NCI-H2107 treated with DMSO at 0.1 percent for 48 hours (cell line): Measurements from ENCODE around the gene C9orf50.

ENCODE experiments used
- DNase-seq: peaks from one replicate; lab custom pipeline; 2025; ENCODE audit not compliant: unreplicated experiment; lab: John Stamatoyannopoulos, UW

The C9orf50 gene

DNA sequence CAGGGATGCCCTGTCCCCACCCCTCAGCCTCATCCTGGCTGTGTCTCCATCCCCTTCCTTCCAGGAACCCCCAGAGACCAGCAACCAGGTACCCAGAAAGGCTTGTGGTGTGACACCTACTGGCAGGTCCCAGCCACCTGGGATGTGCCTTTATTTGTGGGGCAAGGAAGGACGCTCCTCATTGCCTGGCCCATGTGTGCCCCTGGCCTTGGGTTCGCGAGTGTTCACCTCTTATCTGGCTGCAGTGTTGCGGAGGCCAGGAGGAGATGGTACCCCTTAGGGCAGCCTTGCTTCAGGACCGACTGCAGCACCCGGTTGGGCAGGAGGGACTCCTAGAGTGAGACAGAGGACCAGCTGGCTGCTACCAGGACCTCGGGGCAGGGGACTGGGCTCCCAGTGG is 8.8 kb downstream of the C9orf50 start:
- no peak for DNase-seq

DNA sequence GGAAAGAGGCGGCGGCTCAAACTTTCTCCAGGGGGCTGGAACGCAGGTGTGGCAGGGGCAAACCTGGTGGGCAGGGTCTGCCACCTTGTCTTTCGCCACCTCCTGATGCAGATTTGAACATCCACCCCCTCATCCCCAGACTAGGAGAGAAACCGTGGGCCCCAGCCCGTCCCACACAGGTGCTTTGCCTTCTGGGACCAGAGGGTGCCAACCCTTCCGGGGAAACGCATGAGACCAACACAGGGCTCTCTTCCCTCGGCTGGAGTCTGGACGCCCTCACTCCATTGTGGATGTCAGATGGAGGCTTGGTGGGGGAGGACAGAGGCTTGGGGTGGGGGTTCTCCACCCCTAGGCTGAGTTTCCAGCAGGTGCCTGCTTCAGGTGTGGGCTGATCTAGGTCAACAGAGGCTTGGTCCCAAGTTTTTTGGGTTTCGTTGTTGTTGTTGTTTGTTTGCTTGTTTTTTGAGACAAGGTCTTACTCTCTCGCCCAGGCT is 9.5 kb downstream of the C9orf50 start:
- no peak for DNase-seq

DNA sequence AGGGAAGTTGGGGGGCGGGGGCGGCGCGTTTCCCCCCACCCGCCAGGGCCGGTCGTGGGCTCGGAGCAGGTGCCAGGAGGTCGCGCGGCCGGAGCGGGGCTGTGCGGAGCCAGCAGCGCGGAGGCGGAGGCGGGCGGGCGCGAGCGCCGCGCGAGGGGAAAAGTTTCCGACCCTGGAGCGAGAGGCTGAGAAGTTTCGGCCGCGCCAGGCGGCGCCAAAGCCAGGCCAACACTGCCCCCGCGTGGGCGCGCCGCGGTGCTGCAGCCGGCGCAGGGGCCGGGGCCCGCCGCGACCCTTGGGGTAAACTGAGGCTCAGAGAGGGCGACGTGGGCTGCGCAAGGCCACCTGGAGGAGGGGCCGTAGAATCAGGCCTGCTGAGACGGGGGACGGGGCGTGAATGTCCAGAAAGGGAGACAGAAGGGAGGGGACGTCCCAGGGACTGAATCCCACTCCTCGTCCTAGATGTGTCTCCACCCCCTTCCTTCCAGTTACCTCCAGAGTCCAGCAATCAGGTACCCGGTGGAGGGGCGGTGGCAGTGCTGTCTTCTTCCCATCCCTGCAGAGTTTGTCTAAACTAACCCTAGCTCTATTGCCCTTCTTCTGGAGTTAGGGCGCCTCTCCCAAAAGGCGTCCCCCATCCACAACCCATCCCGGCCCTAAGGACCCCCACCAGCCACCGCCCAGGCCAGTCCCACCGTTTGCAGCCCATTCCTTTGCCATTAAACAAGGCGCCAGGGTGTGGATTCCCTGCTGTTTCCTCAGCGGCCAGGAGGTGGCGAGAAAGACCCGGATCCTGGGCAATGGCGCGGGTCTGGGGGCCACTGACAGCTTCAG is 10.2 kb downstream of the C9orf50 start:
- no peak for DNase-seq

DNA sequence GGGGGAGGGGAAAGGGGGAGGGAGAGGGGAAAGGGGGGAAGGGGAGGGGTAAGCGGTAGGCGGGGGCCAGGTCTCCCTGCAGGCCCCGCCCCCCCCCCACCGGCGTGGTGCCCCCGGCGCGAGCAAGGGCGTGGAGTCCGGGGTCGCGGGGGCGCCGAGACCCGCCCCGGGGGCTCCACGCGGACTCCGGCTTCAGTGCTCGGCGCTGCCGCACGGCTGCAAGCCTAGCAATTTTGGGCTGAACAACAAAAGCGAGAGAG is 10.8 kb downstream of the C9orf50 start:
- DNase-seq: no peak

DNA sequence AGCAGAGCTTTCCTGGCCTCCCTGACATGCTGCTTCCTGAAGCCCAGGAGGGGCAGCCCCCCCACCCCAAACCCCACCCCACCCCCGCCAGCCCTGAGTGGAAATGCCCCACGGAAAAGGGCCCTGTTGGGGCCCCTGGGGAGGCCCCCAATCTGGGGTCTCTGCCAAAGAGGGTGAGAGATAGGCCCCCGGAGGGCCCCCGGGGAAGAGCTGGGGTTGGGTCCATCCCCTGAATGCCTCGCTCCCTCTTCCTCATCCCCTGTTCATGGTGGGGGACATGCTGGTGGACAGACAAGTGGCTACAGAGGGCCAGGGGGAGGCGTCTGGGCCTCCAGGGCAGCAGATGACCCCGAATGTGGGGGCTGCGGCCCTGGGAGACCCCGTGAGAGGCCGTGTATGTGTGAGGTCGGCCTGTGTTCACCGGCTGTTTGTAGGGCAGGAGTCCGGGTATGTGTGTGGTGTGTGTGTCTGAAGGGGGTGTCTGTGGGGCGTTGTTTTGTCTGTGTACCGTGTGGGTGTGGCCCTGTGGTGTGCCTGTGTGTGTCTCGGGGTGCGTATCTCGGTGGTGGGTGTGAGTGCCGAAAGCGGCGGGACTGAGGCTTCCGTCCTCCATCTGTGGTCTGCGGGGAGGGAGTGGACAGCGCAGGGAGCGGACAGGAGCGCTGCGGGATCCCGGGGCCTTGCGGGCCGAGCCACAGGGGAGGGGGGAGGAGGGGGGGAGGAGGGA is 11.3 kb downstream of the C9orf50 start:
- no peak for DNase-seq

DNA sequence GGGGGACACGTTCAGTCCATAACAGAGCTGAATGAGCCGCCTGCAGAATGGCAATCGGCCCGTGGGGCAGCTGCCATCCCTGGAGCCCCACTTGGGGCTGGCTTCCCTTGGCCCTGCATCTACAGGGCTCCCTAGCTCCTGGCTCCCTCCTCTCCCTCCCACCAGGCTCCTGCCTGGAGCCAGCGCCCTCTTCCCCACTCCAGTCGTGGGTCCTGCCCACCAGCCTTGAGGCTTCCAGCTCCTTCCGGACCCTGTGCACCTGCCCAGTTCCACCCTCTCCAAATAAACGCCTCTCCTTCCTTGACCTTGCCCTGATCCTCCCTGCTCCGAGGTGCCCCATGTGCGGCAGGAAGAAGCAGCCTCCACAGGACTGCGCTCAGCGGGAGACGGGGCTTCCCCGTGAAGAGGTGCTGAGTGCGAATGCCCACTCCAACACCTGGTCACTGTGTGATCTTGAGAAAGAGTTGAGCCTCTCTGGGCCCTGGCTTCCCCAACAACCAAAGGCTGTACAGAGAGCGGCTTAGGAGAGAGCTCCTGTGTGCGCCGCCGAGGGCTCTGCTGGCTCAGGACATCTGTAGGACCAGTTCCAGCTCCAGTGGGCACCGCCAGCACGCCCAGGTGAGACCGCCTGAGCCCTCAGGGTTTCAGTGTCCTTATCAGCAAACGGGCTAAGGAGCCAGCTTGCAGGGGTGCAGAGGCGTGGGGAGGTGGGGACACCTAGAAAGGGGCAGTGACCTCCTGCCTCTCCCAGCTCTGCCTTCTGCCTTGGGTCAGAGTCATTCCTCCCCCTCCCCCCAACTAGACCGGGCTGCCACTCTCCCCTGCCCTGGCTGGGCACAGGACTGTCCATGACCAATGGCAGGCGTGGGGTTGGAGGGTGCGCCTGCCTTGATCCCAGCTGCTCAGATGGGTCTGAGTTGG is 12.1 kb downstream of the C9orf50 start:
- DNase-seq: no peak

- no peak for DNase-seq
Observed at GRCh38 chr9:129607027-129607387, 13.9 kb downstream of the C9orf50 start.

DNA sequence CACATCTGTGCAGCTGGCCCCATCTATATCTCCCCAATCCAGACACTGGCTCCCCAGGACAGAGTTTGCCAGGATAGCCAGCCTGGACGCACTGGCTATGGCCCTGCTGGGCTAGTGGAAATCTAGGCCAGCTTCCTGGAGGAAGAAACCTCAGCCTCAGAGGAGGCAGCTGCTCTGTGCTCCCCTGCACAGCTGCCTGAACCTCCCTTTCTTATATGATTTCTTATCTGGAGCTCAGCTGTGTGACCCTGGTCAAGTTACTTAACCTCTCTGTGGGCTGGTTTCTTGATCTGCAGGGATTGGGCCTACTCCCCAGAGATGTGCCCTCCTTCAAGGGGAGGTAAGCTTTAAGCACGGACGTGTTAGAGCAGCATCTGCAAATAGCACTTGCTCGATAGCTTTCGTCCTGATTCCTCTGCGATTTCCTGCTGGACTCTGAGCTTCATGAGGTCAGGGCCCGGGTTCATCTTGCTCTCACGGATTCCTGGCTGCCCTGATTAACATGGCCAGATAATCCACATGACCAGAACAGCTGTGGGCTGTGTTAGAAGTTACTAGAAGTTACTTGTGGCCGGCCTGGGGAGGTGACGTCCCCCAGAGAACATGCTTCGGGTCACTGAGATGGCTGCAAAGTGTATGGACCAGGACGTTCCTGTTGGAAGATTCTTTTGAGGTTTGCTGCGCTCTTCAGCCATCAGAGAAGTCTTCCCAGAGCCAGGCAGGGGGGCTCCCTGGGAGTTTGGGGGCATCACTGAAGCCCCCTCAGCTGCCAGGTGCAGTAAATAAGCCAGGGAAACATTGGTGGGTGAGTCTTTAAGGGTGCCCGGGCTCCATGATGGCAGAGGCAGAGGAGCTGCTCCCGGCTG is 14.5 kb downstream of the C9orf50 start:
- DNase-seq: no peak

GRCh38 chr9:129604766-129605163 is 16.1 kb downstream of the C9orf50 start:
- DNase-seq: no peak

DNA sequence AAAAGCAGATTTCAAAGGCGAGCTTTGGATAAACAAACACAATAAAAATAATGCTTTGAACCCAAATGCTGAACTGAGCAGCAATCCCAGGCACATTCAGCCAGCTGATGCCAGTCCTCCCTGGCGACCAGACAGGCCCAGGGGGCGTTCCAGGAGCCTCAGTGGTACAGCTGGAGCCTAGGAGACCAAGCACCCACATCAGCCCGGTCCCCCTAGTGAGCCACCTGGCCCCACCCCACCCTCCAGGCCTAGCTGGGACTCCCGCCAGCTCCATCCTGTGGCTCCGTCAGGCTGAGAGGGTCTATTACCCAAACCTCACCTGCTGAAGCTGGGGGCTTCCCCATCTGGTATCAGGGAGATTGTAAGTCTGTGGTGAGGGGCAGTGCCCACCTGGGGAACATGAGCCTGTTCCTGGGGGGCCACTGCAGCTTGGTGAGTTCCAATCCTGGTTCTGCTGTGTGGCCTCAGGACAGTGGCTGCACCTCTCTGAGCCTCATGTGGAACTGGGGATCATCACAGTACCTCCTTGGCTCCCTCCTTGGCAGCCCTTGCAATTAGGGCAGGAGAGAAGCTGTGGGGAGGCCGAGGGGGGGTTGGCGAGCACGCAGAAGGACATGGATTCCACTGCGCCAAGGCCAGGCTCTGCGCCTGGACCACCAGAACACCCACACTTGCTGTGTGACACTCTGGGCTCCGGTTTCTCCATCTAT is 16.7 kb downstream of the C9orf50 start:
- DNase-seq: no peak

- DNase-seq: no peak
Observed at GRCh38 chr9:129602598-129603415, 18.1 kb downstream of the C9orf50 start.

DNA sequence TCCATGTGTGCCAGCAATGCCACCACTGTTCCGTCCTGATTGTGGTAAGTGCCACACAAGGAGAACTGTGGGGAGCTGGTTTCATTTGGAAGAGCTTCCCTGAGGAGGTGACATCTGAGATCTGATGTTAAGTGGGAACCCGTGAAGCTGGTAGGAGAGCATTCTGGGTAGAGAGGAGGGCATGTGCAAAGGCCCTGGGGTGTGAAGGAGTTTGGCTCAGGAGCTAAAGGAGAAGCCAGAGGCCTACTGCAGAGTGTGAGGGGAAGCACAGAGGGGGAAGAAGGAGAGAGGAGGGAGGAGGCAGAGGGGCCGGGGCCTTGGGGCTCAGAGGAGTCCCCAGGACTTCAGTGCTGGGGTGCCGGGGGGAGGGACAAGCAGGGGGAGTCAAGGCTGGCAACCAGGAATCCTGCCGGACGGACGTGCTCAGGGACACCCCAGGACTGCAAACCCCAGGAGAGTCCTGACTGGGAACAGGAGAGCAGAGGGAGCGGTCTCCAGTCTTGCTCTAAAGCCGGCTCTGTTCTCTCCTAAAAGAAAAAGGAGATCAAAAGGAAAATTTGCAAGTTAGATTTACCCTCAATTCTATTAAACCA is 19.7 kb downstream of the C9orf50 start:
- DNase-seq: no peak

GRCh38 chr9:129598089-129598596 is 22.8 kb downstream of the C9orf50 start:
- DNase-seq: no peak

DNA sequence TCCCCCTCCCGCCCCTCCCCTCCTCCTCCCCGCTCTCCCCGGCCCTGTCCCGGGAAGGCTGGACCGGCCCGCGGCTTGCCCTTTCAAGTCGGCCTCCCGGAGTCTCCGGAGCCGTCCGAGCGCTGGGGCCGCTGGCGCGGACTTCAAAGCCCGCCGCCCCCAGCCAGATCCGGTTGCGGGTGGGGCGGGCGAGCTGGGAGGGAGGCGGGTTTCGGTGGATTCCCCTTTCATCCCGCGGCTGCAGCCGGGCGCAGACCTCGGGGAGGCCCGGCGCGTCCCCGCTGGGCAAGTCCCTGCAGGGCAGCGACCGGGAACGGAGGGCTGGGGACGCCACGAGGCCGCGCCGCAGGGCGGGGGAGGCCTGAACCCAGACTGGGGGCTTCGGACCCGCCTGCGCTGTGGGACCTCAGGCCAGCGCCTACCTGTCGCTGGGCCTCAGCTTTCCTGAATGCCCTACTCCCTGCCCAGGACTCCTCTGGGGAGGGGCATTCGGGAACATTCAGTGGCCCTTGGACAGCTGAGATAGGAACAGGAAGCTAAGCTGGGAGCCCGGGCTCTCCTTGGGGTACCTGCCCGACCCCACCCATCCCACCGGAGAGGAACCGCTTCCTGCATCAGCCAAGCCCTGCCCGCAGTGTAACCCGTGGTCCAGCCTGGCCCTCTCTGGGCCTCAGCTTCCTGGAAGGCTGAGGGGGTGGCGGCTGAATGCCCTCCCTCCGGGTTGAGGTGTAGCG is 23.4 kb downstream of the C9orf50 start:
- DNase-seq: no peak

- DNase-seq: no peak
Observed at GRCh38 chr9:129596541-129597331, 24.2 kb downstream of the C9orf50 start.

DNA sequence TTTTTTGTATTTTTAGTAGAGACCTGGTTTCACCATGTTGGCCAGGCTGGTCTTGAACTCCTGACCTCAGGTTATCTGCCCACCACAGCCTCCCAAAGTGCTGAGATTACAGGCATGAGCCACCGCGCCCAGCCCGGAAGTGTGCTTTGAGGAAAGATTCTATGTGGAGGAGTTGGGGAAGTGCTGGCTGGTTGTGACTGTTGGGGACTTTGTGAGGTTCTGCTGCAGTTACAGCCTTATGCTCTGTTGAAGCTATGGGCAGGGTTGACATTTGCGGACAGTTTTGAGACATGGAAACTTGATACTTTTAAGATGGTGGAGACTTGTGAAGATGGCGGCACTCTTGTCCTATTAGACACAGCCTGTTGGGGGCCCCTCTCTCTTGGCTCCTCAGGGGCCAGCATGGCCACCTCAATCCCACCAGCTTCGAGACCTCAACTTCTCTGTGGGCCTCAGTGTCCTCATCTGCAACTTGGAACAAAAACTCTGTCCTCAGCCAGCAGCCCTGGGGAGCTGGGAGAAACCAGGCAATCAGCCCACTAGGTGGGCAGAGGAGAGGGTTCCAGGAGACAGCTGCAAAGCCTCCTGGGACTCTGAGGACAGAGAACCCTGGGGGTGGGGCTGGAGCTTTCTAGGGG is 24.9 kb downstream of the C9orf50 start:
- no peak for DNase-seq

DNA sequence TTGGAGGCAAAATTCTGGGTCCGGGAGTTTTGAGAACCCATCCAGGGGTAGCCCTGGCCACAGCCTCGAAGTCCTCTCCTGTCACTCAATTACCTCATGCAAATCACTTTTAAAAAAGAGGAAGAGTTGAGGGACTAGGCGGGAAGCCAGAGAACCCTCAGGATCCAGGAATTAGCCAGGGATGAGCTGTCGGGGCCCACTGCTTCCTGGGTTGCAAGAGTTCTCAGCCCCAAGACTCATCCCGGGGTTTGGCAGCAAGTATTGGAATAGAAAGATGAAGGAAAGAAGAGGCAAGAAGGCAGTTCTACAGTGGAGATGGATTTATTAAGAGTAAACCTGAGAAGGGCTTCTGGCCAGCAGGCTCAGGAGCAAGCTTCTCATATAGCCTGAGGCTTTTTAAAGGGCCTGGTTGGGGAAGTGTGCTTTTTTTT is 25.6 kb downstream of the C9orf50 start:
- no peak for DNase-seq
